Loucy (cell line): ENCODE measurements around the gene LRRFIP1.

ENCODE experiments used
- CTCF ChIP-seq: fragments of 200-600 bp; sonication (generic); conservative IDR thresholded peaks from 2 replicates; pipeline ENCODE4 v1.5.1; 2014; ENCODE audit warnings: mild to moderate bottlenecking, antibody characterized with exemption, low read length
- EZH2phosphoT487 ChIP-seq: fragments of 200-600 bp; IDR thresholded peaks from 2 replicates; pipeline ENCODE4 v1.6.1; 2018; ENCODE audit warnings: antibody characterized with exemption, mild to moderate bottlenecking, moderate library complexity, borderline replicate concordance

- TF ChIP-seq CTCF (no peak), EZH2phosphoT487 (no peak)
Observed at GRCh38 chr2:237669628-237670392, 42.4 kb downstream of the LRRFIP1 start.
